HG02571 (cell line): ENCODE measurements around the gene TFF1.

ENCODE experiments used
- ATAC-seq: cut with Tn5 transposase; IDR thresholded peaks from one replicate; pipeline ENCODE4 v1.9.1; 2021; ENCODE audit warnings: mild to moderate bottlenecking, moderate library complexity; ENCODE audit not compliant: unreplicated experiment

Gene TFF1

DNA sequence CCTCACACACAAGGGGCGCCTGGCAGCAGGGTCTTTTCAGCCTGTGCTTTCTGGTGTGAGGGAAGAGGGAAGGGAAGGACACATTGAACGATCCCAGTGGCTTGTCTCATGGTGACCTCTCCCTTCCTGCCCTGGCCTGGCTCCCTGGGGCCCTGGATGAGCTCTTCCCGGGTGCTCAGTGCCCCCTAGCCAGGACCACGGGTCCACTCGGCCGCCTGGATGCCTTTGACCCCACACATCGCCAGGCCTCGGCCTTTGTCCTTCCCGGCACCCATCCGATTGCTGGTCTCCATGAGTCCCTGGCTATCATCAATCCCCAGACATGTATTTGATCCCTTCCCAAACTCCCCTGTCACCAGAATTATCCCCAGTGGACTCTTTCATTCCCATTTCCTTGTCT is 45.1 kb downstream of the TFF1 start:
- ATAC-seq: no peak

GRCh38 chr21:42320791-42321190 is 45.5 kb downstream of the TFF1 start:
- no peak for ATAC-seq

DNA sequence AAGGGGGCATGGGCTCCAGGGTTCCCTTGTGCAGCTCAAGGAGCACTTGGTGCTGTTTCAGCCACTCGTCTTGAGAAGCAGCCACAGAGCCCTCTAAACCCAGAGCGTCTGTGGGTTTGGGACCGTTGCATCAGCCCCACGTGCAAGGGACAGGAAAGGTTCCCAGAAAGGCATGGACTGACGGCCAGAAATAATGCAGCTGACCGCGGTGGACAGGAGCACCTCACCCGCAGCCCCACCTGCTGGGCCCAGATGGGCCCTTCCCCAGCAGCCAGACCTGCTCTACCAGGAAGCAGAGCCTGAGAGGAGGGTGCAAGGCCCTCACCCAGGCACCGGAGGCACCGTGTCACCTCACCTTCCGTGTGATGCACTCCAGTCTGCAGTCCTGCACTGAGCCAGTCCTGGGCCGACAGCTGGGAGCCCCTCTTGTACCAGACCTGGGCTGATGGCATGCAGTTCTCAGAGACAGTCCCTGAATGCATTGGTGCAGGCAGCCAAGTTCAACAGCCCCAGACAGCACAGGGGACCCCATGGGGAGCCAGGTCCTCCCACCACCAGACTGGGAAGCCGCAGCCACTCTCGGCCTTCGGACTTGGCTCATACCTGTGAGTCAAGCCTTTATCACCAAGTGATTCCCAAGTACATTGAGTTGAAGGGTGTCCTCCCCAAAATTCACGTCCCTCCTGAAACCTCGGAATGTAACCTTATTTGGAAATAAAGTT is 46.3 kb downstream of the TFF1 start:
- ATAC-seq: no peak

GRCh38 chr21:42319376-42319775 is 47.0 kb downstream of the TFF1 start:
- ATAC-seq: no peak

GRCh38 chr21:42317826-42318746 is 48.2 kb downstream of the TFF1 start:
- no peak for ATAC-seq

GRCh38 chr21:42317341-42317741 is 49.0 kb downstream of the TFF1 start:
- no peak for ATAC-seq

GRCh38 chr21:42316891-42317290 is 49.4 kb downstream of the TFF1 start:
- ATAC-seq: no peak

GRCh38 chr21:42315296-42315891 is 50.9 kb downstream of the TFF1 start, which contains the start of gene TFF3:
Gene TFF3, minus strand, starts transcription at chr21:42315409. Its CDS starts 35 bp downstream, at chr21:42315374.
- no peak for ATAC-seq

GRCh38 chr21:42314616-42315295 is 51.6 kb downstream of the TFF1 start:
- no peak for ATAC-seq

DNA sequence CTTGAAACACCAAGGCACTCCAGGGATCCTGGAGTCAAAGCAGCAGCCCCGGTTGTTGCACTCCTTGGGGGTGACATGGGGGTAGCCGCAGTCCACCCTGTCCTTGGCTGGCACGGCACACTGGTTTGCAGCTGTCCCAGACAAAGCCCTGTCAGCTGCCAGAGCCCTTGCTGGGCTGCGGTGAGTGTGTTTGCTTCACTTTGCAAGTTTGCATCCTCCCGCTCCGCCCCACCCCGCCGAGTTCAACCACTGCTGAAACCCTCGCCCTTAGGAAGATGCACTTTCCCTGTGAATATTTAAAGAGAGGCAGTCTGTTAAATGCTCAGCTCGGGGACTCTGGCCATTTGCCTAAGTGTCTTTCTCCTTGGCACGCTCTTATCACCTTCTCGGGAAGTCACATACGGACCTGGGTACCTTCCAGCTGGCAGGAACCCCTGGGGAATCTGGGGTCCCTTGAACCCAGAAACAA is 52.8 kb downstream of the TFF1 start:
- ATAC-seq: no peak

DNA sequence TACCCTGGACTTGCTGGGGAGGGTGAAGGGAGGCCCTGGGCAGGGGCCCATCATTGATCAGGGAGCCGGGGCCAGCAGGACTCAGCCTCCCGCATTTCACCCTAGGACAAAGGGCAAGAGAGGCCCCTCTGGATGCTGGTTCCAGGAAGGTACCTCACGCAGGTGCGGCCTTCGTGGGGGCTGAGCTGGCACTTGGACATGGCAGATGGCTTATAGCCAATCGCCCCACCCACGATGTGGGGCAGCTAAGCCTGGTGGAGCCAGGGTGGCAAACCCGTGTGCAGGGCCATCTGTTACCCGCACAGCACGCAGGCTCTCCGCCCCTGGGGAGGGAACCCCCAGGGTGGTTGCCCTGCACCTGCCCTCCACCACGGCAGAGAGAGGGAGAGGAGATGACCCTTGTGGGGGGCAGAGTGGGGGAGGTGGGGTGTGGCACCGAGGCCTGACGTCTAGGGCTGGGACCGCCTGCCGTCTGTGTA is 53.7 kb downstream of the TFF1 start:
- ATAC-seq: no peak
